Hematopoietic multipotent progenitor cell (in vitro differentiated cells): ENCODE measurements around the gene VANGL2. TPM values are rescaled to one million over a fixed set of nuclear protein-coding genes. Genes with fewer than 3 reads are reported as not detected.

Experiments
- DNase-seq, 3 donors: peaks; one replicate each; pipeline ENCODE4 v3.0.0-alpha.2; 2011 to 2015; ENCODE audit warnings: low read depth in 2 of 3, low spot score in 2 of 3
- small RNA-seq: library from RNA; depleted of rRNA; stranded (forward); fragments of <200 nt; gene quantifications from one replicate; pipeline ENCODE3, GENCODE V24; 2012
- total RNA-seq: library from RNA; depleted of rRNA; stranded (reverse); fragments of >200 nt; gene quantifications from one replicate; pipeline ENCODE4 v1.2.3, GENCODE V29; 2012

Gene VANGL2
- total RNA-seq, 1 donor = 3.8 TPM

GRCh38 chr1:160454371-160455152 is 54.2 kb downstream of the VANGL2 start:
- DNase-seq = no peak

- DNase-seq = no peak
Measured at GRCh38 chr1:160455153-160455517, 54.8 kb downstream of the VANGL2 start.

GRCh38 chr1:160459056-160459455 is 58.7 kb downstream of the VANGL2 start:
- DNase-seq = no peak

- DNase-seq = no peak
Measured at GRCh38 chr1:160459687-160460086, 59.3 kb downstream of the VANGL2 start.

GRCh38 chr1:160460214-160460642 is 59.9 kb downstream of the VANGL2 start:
- DNase-seq = no peak

DNA sequence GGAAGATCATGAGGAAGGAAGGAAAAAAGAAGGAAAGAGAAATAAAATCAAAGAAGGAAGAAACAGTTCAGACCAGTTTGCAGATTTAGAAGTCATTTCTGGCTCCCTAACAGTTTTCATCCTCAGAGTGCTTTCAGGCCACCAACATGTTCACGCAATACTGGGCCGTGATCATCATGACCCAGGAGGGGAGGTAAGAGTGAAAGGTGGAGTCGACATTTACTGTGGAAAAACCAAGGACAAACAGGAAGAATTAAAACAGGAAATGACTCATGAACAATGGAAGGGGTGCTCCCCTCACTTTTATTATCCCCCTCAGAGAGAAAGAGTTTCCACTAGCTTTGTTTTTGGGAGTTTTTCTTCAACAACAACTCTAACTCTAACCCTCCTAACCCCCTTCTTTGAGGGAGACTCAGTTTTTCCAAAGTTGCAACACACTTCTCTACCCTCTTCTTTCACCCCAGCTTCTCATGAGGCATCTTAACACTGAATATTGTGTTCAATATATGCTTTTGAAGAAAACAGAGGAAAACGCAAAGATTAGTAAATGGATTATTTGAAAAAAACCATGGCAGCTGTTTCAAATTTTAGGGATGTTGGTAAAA is 60.4 kb downstream of the VANGL2 start:
- DNase-seq = no peak

DNA sequence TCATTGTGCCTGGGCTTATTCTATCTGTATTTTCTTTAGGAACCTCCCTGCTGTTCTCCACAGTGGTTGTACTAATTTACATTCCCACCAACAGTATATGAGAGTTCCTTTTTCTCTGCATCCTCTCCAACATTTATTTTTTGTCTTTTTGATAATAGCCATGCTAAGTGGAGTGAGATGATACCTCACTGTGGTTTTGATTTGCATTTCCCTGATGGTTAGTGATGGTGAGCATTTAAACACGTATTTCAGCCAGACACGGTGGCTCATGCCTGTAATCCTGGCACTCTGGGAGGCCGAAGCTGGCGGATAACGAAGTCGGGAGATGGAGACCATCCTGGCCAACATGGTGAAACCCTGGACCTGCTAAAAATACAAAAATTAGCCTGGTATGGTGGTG is 64.8 kb downstream of the VANGL2 start:
- no peak for DNase-seq

GRCh38 chr1:160466961-160467360 is 66.6 kb downstream of the VANGL2 start:
- DNase-seq = no peak

GRCh38 chr1:160467576-160467975 is 67.2 kb downstream of the VANGL2 start:
- no peak for DNase-seq

GRCh38 chr1:160471253-160471652 is 70.9 kb downstream of the VANGL2 start:
- no peak for DNase-seq

- DNase-seq = no peak
Measured at GRCh38 chr1:160472112-160472511, 71.7 kb downstream of the VANGL2 start.

- peak in 1 of 3 donors; percentile 13 for DNase-seq
Measured at GRCh38 chr1:160474392-160475242, 74.3 kb downstream of the VANGL2 start.

Small RNA genes lying within 50 kb of the gene (small RNA-seq; reads per million reads assigned to genes)
- not detected for gene RNU4-42P

Other genes with a start within 250 kb of the VANGL2 start
- gene ATP1A4, start 249.0 kb upstream of the VANGL2 start, total RNA-seq = under 0.01 TPM
- gene CASQ1, start 210.0 kb upstream of the VANGL2 start, total RNA-seq = not detected
- gene PEA15, start 195.2 kb upstream of the VANGL2 start, total RNA-seq = 23.7 TPM
- 98.8 TPM for gene DCAF8, start 138.0 kb upstream of the VANGL2 start, total RNA-seq
- 16.4 TPM for gene PEX19, start 115.4 kb upstream of the VANGL2 start, total RNA-seq
- 93.2 TPM for gene COPA, start 57.3 kb upstream of the VANGL2 start, total RNA-seq
- 77.3 TPM for gene NCSTN, start 57.2 kb upstream of the VANGL2 start, total RNA-seq
- not detected for gene NHLH1, start 33.5 kb upstream of the VANGL2 start, total RNA-seq
- 0.54 TPM for gene SLAMF6, start 122.7 kb downstream of the VANGL2 start, total RNA-seq
- 24.2 TPM for gene CD84, start 178.9 kb downstream of the VANGL2 start, total RNA-seq
- under 0.01 TPM for gene SLAMF1, start 246.5 kb downstream of the VANGL2 start, total RNA-seq